GM18519 (cell line): ENCODE data around the gene ANKRD33.
"Not testable (repeated sequence)": the region's sequence is repeated elsewhere in the genome, so short reads cannot be mapped to it uniquely, and the experiment has no call there.

ENCODE experiments used
- ATAC-seq: cut with Tn5 transposase; IDR thresholded peaks from one replicate; pipeline ENCODE4 v1.9.1; 2021; ENCODE audit warnings: mild to moderate bottlenecking, moderate library complexity; ENCODE audit not compliant: unreplicated experiment, low FRiP score

Gene ANKRD33

DNA sequence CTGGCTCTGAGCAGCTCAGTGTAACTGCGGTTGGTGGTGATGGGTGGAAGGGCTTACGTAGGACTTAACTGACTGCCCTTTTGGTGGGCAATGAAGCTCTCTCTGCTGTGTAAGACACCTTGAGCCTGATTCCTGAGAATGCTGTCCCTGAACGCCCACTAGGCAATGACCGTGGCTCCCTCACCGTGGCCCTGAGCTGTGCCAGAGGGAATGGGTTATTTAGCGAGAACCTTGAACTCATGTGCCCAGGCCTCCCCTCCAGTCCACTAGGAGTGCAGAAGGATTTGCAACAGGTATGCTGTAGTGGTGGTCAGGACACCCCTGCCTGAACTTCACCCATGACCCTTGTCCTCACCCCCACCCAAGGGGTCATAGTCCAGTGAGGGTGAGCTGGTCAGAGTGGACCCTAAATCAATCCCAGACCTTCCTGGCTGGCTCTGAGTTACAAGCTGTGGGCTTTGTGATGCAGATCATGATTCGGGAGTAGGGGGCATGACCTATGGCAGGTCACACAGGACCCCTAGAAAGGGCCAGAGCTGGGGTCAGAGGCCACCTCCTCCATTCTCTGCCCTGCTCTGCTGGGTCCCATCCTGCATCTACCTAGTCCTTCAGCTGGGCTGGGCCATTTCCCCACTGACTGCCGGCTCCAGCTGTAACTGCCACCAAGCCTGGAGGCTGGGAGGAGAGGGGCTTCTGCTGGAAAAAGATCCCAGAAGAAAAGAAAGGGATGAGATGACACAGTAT, 14.5 kb upstream of the ANKRD33 start:
- ATAC-seq, result no peak

DNA sequence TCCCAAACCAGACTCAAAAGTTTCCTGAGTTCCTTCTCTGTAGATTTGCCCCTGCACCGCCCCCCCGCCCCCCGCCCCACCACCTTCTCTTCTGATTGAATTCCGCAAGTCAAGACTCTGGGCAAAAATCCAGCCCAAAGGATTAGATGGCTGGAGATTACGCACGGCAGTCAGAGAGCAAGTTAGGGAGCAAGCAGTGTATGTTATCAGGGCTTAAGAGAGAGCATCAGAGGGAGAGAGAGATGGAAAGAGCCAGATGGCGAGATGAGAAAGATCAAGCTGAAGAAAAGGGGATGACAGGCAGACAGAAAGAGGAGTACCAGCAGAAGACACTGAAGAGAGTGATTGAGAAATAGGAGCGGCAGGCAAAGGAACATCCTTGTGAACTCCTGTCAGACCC, 13.9 kb upstream of the ANKRD33 start:
- no peak for ATAC-seq

DNA sequence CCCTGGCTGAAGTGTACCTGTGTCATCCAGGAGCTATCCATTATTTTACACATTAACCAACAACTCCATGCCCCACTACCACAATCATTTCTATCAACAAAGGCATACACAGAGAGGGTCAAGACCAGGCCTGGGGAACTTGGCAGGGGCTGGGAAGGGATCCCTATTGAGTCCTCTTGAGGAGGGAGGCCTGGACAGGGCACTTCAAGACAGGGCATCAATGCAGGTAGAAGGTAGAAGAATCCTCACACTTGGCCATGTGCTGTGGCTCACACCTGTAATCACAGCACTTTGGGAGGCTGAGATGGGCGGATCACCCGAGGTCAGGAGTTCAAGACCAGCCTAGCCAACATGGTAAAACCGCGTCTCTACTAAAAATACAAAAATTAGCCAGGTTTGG, 13.4 kb upstream of the ANKRD33 start:
- no peak for ATAC-seq

DNA sequence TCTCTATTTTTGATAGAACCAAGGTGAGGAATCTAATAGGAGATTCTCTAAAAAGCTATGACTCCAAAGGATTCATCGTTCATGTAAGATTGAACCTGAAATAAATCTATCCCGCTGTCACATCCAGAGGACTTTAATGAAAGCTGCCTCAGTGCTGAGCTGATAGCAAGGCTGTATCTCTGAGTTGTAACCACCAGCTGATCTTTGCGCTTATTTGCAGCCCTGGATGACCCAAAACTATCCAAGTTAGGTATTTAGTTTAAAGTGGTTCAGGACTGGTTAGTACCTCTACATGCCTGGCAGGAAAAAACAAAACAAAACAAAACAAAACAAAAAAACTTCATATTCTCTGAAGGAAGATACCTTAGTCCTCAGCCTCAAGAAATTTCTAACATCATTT, 8.8 kb upstream of the ANKRD33 start:
- no peak for ATAC-seq

DNA sequence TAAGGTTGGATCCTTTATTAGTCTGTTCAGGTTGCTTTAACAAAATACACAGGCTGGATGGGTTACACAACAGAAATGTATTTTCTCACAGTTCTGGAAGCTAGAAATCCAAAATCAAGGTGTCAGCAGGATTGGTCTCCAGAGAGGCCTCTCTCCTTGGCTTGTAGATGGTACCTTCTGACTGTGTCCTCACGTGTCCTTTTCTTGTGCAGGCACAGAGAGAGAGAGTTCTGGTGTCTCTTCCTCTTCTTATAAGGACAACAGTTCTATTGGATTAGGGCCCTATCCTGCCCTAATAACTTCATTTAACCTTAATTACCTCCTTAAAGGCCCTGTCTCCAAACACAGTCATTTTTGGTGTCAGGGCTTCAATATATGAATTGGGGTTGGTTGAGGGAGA, 4.6 kb upstream of the ANKRD33 start:
- ATAC-seq, result no peak

DNA sequence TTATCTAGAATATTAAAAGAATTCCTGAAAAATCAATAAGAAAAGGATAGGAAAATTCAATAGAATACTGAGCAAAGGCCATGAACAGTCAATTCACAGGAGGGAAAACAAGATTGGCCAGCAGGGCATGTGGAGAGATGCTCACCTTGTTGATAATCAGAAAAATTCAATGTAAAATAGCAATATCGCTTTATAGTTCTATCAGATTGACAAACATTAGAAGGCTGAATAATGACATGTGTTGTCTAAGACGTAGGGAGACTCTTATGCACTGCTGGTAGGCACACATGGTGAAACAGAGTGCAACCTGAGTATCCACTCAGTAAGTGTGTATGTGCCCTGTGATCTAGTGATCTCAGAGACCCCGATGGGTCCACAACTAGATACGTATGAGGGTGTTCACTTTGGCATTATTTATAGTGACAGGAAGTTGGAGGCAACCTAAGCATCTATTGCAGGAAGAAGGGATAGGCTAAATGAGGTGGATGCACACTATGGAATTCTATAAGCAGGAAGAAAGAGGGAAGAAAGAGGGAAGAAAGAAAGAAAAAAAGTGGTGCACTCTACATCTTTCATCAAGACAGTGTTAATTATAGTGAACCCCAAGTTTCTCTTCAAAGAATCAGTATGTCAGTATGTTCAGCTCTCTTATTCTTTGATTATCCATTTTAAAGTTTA, 3.8 kb upstream of the ANKRD33 start:
- no peak for ATAC-seq

DNA sequence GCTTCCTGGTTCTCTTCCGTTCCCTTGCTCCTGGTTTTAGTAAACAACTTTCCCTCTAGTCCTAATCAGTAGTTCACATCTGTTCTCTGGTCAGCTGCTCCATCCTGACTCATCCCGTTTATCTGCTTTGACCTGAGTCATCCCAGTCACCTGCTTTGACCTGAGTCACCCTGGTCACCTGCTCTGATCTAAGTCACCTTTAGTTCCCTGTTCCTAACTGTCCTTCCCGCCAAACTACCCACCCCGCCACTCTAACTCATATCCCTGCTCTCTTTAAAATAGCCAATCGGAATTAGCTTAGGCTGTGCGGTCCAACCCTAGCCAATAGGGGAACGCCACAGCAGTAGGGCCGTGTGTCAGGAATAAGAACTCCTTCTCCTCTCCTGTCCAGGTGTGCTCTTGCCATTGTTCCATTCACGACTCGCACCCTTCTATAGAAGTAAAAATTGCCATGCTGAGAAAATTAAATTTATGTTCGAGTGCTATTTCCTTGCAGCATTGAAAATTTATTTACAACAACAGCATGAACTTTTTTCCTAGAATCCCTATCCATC, 3.1 kb upstream of the ANKRD33 start:
- ATAC-seq, result no peak

DNA sequence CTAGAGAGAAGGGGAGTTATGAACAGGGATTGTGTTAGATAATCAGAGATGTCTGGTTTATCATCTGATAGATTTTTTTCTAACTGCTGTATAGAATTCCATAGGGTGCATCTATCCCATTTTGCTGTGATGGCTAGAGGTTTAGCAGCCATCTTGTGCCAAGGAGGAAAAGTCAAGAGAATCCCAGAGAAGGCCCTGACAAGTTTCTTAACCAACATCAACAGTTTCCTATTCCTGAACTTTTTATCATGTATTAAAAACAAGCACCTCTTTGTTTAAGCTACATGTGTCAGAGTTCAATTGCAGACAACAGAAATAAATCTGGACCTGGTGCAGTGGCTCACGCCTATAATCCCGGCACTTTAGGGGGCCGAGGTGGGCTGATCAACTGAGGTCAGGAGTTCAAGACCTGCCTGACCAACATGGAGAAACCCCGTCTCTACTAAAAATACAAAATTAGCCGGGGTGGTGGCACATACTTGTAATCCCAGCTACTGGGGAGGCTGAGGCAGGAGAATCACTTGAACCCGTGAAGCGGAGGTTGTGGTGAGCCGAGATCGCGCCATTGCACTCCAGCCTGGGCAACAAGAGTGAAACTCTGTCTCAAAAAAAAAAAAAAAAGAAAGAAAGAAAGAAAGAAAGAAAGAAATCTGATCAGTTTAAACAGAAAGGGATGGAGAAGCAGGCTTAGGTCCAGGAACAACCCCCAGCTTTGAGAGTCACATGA, 2.4 kb upstream of the ANKRD33 start:
- ATAC-seq, result not testable (repeated sequence)

DNA sequence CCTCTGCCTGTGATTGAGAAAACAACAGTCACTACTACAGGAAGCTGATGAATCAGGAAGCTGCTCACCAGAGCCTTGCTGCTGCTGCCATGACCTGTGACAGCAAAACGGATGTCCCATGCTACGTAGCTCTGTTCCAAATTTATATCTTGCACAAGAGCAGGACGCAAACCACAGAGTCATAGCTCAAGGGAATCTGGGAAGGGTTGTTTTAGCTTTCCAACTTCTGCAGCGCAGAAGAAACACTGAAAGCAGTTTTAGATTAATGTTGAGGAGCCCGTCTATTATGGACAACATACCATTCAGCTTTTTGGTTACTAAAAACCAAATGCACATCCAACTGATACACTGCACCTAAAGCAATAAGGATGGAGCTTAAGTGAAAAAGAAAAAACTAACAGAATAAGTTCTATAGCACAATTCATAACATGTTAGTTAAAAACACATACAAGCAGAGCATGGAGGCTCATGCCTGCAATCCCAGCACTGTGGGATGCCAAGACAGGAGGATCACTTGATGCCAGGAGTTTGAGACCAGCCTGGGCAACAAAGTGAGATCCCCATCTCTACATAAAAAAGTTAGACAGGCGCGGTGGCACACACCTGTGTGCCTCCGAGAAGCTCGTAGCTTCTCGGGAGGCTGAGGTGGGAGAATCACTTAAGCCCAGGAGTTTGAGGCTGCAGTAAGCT, 1.7 kb upstream of the ANKRD33 start:
- ATAC-seq, result no peak

DNA sequence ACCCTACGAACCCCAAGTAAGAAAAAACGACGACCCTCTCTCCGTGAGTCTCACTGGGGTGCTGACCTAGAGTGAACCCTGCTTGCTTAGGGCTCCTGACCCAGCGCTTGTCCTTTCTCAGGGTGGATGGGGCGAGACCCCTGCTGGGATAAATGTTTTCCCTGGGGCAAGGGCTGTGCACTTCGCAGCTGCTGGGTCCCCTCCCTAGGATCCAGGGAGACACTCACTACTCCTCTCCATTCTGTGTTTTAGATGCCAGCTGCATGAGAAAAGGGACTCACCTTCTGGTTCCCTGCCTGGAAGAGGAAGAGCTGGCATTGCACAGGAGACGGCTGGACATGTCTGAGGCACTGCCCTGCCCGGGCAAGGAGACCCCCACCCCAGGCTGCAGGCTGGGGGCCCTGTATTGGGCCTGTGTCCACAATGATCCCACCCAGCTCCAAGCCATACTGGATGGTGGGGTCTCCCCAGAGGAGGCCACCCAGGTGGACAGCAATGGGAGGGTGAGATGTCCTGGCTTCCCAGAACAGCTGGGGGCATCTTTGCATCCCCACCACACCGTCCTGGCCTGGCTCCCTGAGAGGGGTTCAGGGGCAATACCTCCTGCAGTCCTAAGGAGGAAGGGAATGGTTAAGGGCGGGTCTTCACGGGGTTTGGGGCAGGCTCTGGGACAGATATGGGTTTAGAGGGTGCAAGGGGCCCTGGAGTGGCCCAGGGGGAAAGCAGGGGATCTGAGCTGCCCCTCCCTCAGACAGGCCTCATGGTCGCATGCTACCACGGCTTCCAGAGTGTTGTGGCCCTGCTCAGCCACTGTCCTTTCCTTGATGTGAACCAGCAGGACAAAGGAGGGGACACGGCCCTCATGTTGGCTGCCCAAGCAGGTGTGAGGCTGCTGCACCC, 663 bp downstream of the ANKRD33 start:
- ATAC-seq, result no peak

DNA sequence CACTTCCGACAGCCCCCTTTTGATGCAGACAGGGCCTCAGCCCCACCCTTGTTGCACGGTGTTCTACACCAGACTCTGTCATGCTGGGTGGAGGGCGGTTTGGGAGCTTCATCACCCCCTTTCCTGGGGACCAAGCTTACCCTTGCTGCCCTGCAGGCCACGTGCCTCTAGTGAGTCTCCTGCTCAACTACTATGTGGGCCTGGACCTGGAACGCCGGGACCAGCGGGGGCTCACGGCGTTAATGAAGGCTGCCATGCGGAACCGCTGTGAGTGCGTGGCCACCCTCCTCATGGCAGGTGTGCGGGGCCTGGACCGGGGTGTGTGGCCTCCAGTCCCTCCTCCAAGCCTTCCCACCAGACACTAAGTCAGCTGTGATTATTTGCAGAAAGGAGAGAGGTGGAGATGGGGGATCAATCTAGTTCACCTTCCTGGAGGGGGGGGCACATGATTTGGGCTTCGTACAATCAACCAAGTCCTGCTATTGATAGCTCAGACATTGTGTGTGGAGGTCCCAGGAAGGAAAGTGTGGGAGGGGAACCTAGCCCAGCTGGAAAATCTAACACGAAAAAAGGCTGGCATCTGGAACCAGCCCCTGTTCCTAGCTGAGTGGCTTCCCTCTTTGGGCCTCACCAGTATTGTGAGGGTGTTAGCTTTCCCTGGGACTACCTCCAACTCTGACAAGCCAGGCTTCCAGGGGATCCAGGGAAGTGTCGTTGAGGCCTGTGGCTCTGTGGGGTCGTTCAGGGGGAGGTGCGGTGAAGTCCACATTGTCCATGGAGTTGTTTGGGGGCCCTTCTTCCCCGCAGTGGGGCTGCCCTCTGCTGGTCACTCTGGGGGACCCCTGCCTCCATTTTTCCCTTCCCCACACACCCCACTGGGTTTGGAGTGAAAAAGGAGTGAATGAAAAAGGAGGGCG, 1.6 kb downstream of the ANKRD33 start:
- ATAC-seq, result no peak

DNA sequence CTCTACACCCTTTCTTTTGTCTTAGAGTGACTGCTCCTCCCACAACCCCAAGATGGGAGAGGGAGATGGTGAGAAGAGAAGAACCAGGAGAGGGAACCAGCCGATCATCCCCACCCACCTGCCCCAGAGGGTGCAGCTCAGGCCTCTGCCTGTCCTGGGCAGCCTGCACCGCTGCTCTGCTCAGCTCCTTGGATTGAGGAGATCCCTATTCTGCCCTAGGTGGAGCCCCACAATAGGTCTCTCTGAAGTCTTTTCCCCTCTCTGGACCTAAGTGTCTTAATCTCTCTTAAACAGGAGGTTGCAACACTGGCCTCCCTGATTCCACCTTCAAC, 2.2 kb downstream of the ANKRD33 start:
- no peak for ATAC-seq

DNA sequence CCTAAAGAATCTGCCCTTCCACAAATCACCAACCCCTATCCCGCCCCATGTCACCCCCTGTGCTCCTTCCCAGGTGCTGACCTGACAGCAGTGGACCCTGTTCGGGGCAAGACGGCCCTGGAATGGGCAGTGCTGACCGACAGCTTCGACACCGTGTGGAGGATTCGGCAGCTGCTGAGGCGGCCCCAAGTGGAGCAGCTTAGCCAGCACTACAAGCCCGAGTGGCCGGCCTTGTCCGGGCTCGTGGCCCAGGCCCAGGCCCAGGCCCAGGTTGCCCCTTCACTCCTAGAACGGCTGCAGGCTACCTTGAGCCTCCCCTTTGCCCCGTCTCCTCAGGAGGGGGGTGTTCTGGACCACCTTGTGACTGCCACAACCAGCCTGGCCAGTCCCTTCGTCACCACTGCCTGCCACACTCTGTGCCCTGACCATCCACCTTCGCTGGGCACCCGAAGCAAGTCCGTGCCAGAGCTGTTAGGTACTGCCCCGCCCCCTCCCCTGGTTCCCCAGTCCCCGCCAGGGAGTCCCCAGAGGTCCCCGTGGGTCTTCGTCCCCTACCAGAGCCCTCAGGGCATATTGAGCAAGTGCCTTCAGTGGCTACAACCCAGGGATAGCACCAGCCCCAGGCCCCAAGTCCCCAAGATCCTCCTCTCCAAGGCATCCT, 2.7 kb downstream of the ANKRD33 start:
- ATAC-seq, result no peak

DNA sequence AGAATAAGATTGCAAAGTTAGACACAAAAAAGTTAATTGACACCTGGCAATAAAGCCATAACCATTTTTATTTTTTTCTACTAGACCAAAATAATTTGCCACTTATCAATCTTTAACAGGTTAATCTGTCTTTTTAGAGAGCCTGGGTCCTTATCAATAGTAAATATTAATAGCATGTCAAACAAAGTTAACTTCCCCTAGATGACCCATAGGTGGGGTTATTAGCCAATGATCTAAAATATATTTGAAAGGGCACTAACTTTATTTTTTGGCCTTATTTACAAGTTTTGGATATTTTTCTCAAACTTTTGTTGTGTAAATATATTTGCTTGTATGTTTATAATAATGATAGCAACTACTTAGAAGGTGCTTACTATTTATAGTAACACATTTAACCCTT, 3.9 kb downstream of the ANKRD33 start:
- no peak for ATAC-seq

DNA sequence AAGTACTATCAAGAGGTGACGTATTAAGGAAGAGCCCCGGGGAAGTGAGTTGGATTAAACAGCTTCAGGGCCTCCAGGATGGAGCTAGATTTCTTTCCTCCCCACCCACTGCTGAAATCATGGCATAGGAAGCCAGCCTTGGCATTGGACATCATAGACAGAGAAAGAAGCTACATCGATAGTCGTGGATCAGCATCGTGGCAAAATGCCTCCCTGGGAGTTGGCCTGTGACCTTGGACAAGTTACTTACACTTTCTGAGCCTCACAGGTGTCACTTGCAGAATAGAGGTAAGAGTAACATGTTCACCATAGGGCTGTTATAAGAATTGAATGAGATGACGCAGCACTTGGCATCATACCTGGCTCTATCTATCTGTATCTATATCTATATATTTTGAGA, 5.9 kb downstream of the ANKRD33 start:
- ATAC-seq, result no peak

DNA sequence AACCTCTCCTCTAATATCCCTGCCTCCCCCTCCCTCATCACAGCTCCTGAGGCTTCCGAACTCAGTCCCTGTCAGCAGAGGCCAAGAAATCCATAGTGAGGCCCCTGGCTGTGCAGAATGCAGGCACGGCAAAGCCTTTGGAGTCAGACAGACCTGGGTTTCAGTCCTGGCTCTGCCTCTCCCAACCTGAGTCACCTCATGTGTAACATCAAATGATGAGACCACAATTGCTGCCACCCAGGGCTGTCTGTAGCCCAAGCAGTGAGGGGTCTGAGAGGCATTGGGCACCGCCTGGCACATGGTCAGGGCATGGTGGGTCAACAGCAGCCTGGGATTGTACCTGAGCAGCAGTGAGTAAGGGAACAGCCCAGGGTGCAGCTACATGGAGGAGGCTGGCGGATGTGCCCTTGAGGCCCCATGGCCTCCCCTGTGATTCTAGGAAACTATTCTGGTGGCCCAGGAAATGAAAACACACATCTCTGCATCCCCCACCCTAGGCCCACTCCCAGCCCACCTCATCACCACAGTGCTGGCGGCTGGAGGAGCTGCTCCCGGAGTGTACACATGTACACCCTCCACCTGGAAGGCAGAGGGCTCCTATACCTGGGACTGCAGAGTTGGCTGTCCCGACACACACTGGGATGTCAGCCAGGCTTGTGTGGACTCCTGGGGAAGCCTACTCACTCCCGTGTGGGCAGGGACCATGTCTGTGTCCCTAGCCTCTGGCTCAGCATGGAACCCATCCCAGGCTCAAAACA, 7.7 kb downstream of the ANKRD33 start:
- ATAC-seq, result no peak

DNA sequence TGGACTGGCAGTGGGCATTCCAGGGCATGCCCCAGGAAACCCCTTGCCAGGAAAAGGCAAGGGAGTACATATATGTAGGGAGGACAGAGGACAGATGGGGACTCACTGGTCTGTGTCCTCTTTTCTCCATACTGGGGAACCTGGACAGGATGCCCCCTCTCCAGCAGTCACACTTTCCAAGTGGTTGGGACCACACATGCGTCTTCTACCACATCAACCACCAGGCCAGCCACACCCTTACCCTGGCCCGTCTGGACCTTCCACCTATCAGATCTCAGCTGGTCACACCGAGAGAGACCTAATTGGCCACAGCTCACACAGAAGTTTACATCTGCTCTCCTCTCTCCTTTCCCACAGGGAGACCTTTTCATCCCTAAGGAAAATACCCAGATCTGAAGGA, 8.3 kb downstream of the ANKRD33 start:
- no peak for ATAC-seq

DNA sequence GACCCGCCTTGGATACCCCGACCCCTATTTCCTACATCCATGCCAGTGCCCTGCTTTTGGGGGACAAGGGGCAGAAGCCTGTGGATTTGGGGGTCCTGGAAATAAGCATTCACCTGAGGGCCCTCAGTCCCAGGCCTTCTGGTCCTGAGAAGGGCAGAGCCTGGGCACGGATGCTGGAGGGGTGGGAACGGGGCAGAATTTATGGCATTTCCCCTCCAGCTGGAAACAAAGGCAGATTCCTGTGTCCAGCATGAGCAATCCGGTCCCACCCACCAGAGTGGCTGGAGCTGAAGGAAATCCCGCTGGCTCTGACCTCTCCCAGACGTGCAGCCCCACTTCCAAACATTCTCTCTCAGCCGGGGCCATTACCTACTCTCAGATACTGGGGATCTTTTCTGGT, 9.3 kb downstream of the ANKRD33 start:
- ATAC-seq, result no peak
